Mucosa of descending colon (tissue), 3 donors: ENCODE data around the gene EFHD2. TPM values are rescaled to one million over a fixed set of nuclear protein-coding genes. Genes with fewer than 3 reads are reported as not detected.

ENCODE experiments used
- ATAC-seq: fragments of 200-7000 bp; cut with Tn5 transposase; one replicate; pipeline ENCODE4 v1.9.1; 2020; ENCODE audit warnings: mild to moderate bottlenecking, moderate library complexity
- DNase-seq, 3 donors: peaks; one replicate each; pipeline ENCODE4 v3.0.0-alpha.2; 2020
- H3K36me3 ChIP-seq: fragments of 200-600 bp; one replicate; pipeline ENCODE4 v1.8.0; 2021; ENCODE audit warnings: low read depth, mild to moderate bottlenecking
- H3K4me1 ChIP-seq: fragments of 200-600 bp; one replicate; pipeline ENCODE4 v1.8.0; 2021; ENCODE audit warnings: low read depth, mild to moderate bottlenecking
- H3K4me3 ChIP-seq: fragments of 200-600 bp; one replicate; pipeline ENCODE4 v1.8.0; 2021; ENCODE audit warnings: mild to moderate bottlenecking
- H3K9me3 ChIP-seq: fragments of 200-600 bp; one replicate; pipeline ENCODE4 v1.8.0; 2021; ENCODE audit warnings: mild to moderate bottlenecking
- CTCF ChIP-seq: fragments of 200-600 bp; IDR thresholded peaks from one replicate; pipeline ENCODE4 v1.8.0; 2022; ENCODE audit warnings: antibody characterized with exemption, mild to moderate bottlenecking
- intact Hi-C, 2 donors: fragments of 100-400 bp; cut with DNase I in 1 of 2; cut with micrococcal nuclease in 1 of 2; formaldehyde crosslinking; loops; one replicate each; pipeline versions ENCODE4 v1.11.0 to v1.11.1; 2022; cut with DNase I, micrococcal nuclease
- total RNA-seq, 3 donors: library from RNA; stranded (reverse); fragmentation: NEBNext Ultra II Directional in 2 of 3; extraction: Animal tissue kit (Norgen Biotek cat#: 25700) in 2 of 3; gene quantifications; one replicate each; pipeline versions ENCODE4 v1.2.1 to v1.2.4, GENCODE V29; 2021 to 2023
- donor health status: DM: no; HTN: no; CAD: no; lungs with moderate emphysema.
- donor health status: DM: no; HTN: no; CAD: no.
- donor health status: DM: no; HTN: yes; CAD: no.

EFHD2 gene
- total RNA-seq, 3 donors from 2014 or later, result 89.5 to 197 (median 154) TPM

DNA sequence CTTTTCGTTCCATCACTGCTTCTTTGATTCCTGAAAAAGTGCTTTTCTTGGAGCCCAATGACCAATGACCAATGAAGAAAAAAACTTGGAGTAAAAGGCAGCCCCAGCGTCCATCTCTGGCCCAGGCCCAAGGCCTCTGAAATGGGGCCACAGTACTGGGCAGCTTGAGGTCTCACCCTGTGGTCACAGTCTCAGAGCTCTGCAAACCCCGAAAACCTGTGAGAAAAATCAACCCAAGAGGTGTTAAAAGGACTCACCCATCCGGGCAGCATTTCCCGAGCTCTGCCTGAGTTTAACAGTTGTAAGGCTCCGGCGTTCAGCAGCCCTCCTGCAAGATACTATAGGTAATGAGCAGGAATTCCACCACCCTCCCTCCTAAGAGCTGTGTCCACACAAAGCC, 2.1 kb upstream of the EFHD2 start:
- H3K36me3 ChIP-seq, result no peaks in the 10 kb centered on the region
- H3K4me3 ChIP-seq, result no peak overlapping the region
- H3K9me3 ChIP-seq, result no peaks in the 10 kb centered on the region
- DNase-seq (no peak), ATAC-seq (no peak)
- TF ChIP-seq CTCF, result no peak
- peaks cover 19% of the 10 kb centered on the region for H3K4me1 ChIP-seq
- intact Hi-C loops, result no loop called here

- TF ChIP-seq CTCF, result no peak
- intact Hi-C loops, result no loop called here
- Histone ChIP-seq H3K4me1 (peaks cover 32% of the 10 kb centered on the region), H3K4me3 (peak overlapping the region; percentile 46), H3K36me3 (no peaks in the 10 kb centered on the region), H3K9me3 (no peaks in the 10 kb centered on the region)
- ATAC-seq, result no peak
- no peak for DNase-seq
These were observed 749 bp upstream of the EFHD2 start for GRCh38 chr1:15408890-15409387.

GRCh38 chr1:15410223-15410883, 665 bp downstream of the EFHD2 start:
- Histone ChIP-seq H3K4me3 (peak overlapping the region; percentile 46), H3K4me1 (peaks cover 38% of the 10 kb centered on the region), H3K9me3 (no peaks in the 10 kb centered on the region), H3K36me3 (no peaks in the 10 kb centered on the region)
- intact Hi-C loops, result loop anchor here (5.0 kb wide), 2 partner anchors 73 to 88 kb away; no protein-coding TSS in a partner anchor
- ATAC-seq (peak; percentile 3), DNase-seq (peak in 2 of 3 donors; percentile 50 to 65)
- TF ChIP-seq CTCF, result no peak

DNA sequence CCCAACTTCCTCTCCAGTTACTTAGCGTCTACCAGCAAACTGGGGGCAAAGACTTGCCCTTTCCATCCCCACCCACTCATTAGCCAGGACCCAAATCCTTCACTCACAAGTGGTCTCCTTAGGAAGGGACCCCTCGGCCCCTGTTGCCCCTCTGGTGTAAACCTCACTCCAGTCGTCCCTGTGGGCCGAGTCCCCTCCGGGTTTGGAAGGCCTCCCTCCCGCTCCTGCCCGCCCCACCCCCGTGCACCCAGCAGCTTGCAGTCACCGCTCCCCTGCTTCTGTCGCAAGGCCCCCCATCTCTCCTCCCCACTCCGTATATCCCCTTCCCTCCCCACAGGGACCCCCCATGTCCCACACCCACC, 1.2 kb downstream of the EFHD2 start:
- Histone ChIP-seq H3K4me1 (peaks cover 43% of the 10 kb centered on the region), H3K9me3 (no peaks in the 10 kb centered on the region), H3K36me3 (no peaks in the 10 kb centered on the region), H3K4me3 (peak overlapping the region; percentile 46)
- intact Hi-C loops, result loop anchor here (5.0 kb wide), 2 partner anchors 74 to 89 kb away; no protein-coding TSS in a partner anchor
- DNase-seq, result peak in 2 of 3 donors; percentile 32 to 65
- TF ChIP-seq CTCF, result no peak
- no peak for ATAC-seq

DNA sequence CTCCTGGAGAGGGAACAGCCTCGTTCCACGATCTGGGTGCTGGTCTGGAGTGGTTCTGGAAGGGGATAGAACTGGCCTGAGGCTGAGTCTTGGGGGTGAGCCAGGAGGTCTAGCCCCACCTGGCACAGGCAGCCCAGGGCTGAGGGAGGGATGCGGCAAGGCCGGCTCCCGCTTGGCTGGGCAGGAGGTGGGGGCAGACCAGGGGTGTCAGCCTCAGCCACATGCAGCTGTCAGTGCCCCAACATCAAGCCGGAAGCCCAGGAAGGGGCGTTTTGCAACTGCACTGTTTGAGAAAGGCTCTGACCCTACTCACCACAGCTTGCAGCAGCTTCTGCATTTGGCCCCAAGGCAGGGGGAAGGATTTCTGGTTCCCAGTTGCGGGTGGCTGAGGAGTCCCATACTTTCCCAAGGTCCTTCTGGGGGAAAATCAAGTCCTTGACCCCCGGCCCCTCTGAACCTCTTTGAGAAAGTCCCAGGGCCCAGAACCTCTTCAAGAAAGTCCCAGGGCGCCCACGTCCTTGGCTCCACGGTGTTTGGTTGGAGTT, 2.0 kb downstream of the EFHD2 start:
- ATAC-seq, result peak; percentile 23
- peak overlapping the region; percentile 46 for H3K4me3 ChIP-seq
- intact Hi-C loops, result loop anchor here (5.0 kb wide), 2 partner anchors 74 to 89 kb away; no protein-coding TSS in a partner anchor
- no peaks in the 10 kb centered on the region for H3K9me3 ChIP-seq
- TF ChIP-seq CTCF, result no peak
- DNase-seq, result peak; percentile 64 to 82 (median 68)
- H3K36me3 ChIP-seq, result no peaks in the 10 kb centered on the region
- peaks cover 51% of the 10 kb centered on the region for H3K4me1 ChIP-seq
